ENCODE measurements around the gene APLP2. TPM values are rescaled to one million over a fixed set of nuclear protein-coding genes. Genes with fewer than 3 reads are reported as not detected.

Gene APLP2
- total RNA-seq, 1 experiment from 2014 or later, result 2,076 TPM

- H3K4me3 Mint-ChIP-seq (ENCODE audit: unreplicated experiment), result no peak overlapping the region
- Histone ChIP-seq H3K36me3 (ENCODE audit: control insufficient read depth, insufficient read depth, low read length) (no peaks in the 10 kb centered on the region), H3K27me3 (replicated peaks; ENCODE audit: control insufficient read depth, insufficient read depth, low read length) (no peaks in the 10 kb centered on the region), H3K4me1 (0 out of 2 replicates have a peak, but pooled peaks cover 3% of the 10 kb centered on the region), H3K4me3 (ENCODE audit: low read depth, low read length) (no peak overlapping the region), H3K9me3 (no peaks in the 10 kb centered on the region; the same call in 1 of the 2 replicates)
- no peaks in the 10 kb centered on the region for H3K4me1 Mint-ChIP-seq (ENCODE audit: low read depth, unreplicated experiment)
- TF ChIP-seq CTCF (IDR thresholded peaks at IDR 0.05; ENCODE audit: insufficient read depth in 1 of 2, low read depth in 1 of 2, low read length in 1 of 2, severe bottlenecking in 1 of 2, unreplicated experiment in 1 of 2), result no peak
- CTCF ChIA-PET, result no interaction called here
- no peaks in the 10 kb centered on the region for H3K9me3 Mint-ChIP-seq (ENCODE audit: unreplicated experiment)
- no peak for DNase-seq
- no peaks in the 10 kb centered on the region for H3K27me3 Mint-ChIP-seq (ENCODE audit: insufficient read depth, unreplicated experiment)
- H3K27ac Mint-ChIP-seq (ENCODE audit: unreplicated experiment), result no peak overlapping the region
- no peaks in the 10 kb centered on the region for H3K36me3 Mint-ChIP-seq (ENCODE audit: insufficient read depth, unreplicated experiment)
- BruUV-seq (replicated peaks), result no TSS peak
- intact Hi-C loops (cut with micrococcal nuclease; ENCODE audit: unreplicated experiment), result no loop called here
- POLR2A ChIA-PET, result no interaction called here
These were observed 17.1 kb upstream of the APLP2 start for GRCh38 chr11:130052567-130052966.

- H3K9me3 Mint-ChIP-seq (ENCODE audit: unreplicated experiment), result no peaks in the 10 kb centered on the region
- no peak overlapping the region for H3K27ac Mint-ChIP-seq (ENCODE audit: unreplicated experiment)
- CTCF ChIA-PET, result no interaction called here
- no peaks in the 10 kb centered on the region for H3K36me3 ChIP-seq (ENCODE audit: control insufficient read depth, insufficient read depth, low read length)
- no peak overlapping the region for H3K4me3 Mint-ChIP-seq (ENCODE audit: unreplicated experiment)
- H3K4me3 ChIP-seq (ENCODE audit: low read depth, low read length), result no peak overlapping the region
- BruUV-seq (replicated peaks), result no TSS peak
- POLR2A ChIA-PET, result interaction anchor here (0.6 kb wide), 2 partner anchors 19 to 23 kb away, joined by 3 to 7 read pairs; no protein-coding TSS in a partner anchor
- no peak for TF ChIP-seq CTCF (IDR thresholded peaks at IDR 0.05; ENCODE audit: insufficient read depth in 1 of 2, low read depth in 1 of 2, low read length in 1 of 2, severe bottlenecking in 1 of 2, unreplicated experiment in 1 of 2)
- H3K9me3 ChIP-seq, result no peaks in the 10 kb centered on the region; the same call in 1 of the 2 replicates
- H3K4me1 Mint-ChIP-seq (ENCODE audit: low read depth, unreplicated experiment), result no peaks in the 10 kb centered on the region
- intact Hi-C loops (cut with micrococcal nuclease; ENCODE audit: unreplicated experiment), result no loop called here
- no peak for DNase-seq
- no peaks in the 10 kb centered on the region for H3K27me3 Mint-ChIP-seq (ENCODE audit: insufficient read depth, unreplicated experiment)
- H3K36me3 Mint-ChIP-seq (ENCODE audit: insufficient read depth, unreplicated experiment), result no peaks in the 10 kb centered on the region
- no peaks in the 10 kb centered on the region for H3K4me1 ChIP-seq
- H3K27me3 ChIP-seq (replicated peaks; ENCODE audit: control insufficient read depth, insufficient read depth, low read length), result no peaks in the 10 kb centered on the region
These were observed 14.7 kb upstream of the APLP2 start for GRCh38 chr11:130054966-130055365.

- ChIA-PET CTCF (no interaction called here), POLR2A (interaction anchor here (0.6 kb wide), 2 partner anchors 16 to 19 kb away, joined by 7 to 10 read pairs; no protein-coding TSS in a partner anchor)
- no peak for DNase-seq
- Histone ChIP-seq H3K4me3 (ENCODE audit: low read depth, low read length) (no peak overlapping the region), H3K36me3 (ENCODE audit: control insufficient read depth, insufficient read depth, low read length) (no peaks in the 10 kb centered on the region), H3K9me3 (no peaks in the 10 kb centered on the region; the same call in 1 of the 2 replicates), H3K4me1 (no peaks in the 10 kb centered on the region), H3K27me3 (replicated peaks; ENCODE audit: control insufficient read depth, insufficient read depth, low read length) (no peaks in the 10 kb centered on the region)
- Mint-ChIP-seq H3K9me3 (ENCODE audit: unreplicated experiment) (no peaks in the 10 kb centered on the region), H3K4me3 (ENCODE audit: unreplicated experiment) (no peak overlapping the region), H3K36me3 (ENCODE audit: insufficient read depth, unreplicated experiment) (no peaks in the 10 kb centered on the region), H3K27me3 (ENCODE audit: insufficient read depth, unreplicated experiment) (no peaks in the 10 kb centered on the region), H3K27ac (ENCODE audit: unreplicated experiment) (no peak overlapping the region), H3K4me1 (ENCODE audit: low read depth, unreplicated experiment) (no peaks in the 10 kb centered on the region)
- intact Hi-C loops (cut with micrococcal nuclease; ENCODE audit: unreplicated experiment), result no loop called here
- BruUV-seq (replicated peaks), result no TSS peak
- TF ChIP-seq CTCF (IDR thresholded peaks at IDR 0.05; ENCODE audit: insufficient read depth in 1 of 2, low read depth in 1 of 2, low read length in 1 of 2, severe bottlenecking in 1 of 2, unreplicated experiment in 1 of 2), result no peak
These were observed 14.1 kb upstream of the APLP2 start for GRCh38 chr11:130055617-130056016.
